Measurements from ENCODE around the gene BCHE. TPM values are rescaled to one million over a fixed set of nuclear protein-coding genes. Genes with fewer than 3 reads are reported as not detected.
"Not testable (repeated sequence)": the region's sequence is repeated elsewhere in the genome, so short reads cannot be mapped to it uniquely, and the experiment has no call there.

Gene BCHE
- total RNA-seq, 4 donors from 2014 or later: 9.7 to 252 (median 33.4) TPM

DNA sequence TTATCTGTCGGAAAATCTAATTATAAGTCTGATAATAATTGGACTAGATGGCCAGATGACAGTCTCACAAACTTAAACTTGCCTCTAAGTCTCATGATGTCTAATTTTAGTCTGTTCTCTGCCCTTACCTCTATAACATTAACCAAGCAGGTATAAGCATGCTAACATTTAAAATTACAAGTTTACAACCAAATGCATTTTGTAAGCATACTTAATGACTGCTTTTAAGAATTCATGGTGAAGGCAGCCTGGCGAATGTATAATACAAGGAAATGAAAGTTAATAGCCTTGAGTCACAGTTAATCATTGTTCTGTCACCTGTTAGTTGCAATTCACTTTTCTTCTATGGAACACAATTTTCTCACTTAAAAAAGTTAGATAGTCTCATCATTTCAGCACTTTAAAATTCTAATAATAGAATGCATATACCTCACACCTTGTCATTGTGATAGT, 16.5 kb downstream of the BCHE start:
- Histone ChIP-seq H3K4me1 (no peaks in the 10 kb centered on the region), H3K27me3 (no peaks in the 10 kb centered on the region), H3K36me3 (no peaks in the 10 kb centered on the region), H3K9me3 (no peaks in the 10 kb centered on the region), H3K4me3 (no peak overlapping the region), H3K27ac (no peak overlapping the region)
- no peak for TF ChIP-seq POLR2A (IDR thresholded peaks at IDR 0.05)
- TF ChIP-seq, protein P1, sequence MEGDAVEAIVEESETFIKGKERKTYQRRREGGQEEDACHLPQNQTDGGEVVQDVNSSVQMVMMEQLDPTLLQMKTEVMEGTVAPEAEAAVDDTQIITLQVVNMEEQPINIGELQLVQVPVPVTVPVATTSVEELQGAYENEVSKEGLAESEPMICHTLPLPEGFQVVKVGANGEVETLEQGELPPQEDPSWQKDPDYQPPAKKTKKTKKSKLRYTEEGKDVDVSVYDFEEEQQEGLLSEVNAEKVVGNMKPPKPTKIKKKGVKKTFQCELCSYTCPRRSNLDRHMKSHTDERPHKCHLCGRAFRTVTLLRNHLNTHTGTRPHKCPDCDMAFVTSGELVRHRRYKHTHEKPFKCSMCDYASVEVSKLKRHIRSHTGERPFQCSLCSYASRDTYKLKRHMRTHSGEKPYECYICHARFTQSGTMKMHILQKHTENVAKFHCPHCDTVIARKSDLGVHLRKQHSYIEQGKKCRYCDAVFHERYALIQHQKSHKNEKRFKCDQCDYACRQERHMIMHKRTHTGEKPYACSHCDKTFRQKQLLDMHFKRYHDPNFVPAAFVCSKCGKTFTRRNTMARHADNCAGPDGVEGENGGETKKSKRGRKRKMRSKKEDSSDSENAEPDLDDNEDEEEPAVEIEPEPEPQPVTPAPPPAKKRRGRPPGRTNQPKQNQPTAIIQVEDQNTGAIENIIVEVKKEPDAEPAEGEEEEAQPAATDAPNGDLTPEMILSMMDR (IDR thresholded peaks at IDR 0.05): no peak
- intact Hi-C loops (cut with DNase I; ENCODE audit: low total_unique reads): no loop called here
- DNase-seq: no peak

- no peak for DNase-seq
- Histone ChIP-seq H3K4me1 (no peaks in the 10 kb centered on the region), H3K27me3 (no peaks in the 10 kb centered on the region), H3K9me3 (no peaks in the 10 kb centered on the region), H3K36me3 (no peaks in the 10 kb centered on the region), H3K27ac (no peak overlapping the region), H3K4me3 (no peak overlapping the region)
- TF ChIP-seq POLR2A (IDR thresholded peaks at IDR 0.05): no peak
- TF ChIP-seq, protein P1 (IDR thresholded peaks at IDR 0.05): no peak
- intact Hi-C loops (cut with DNase I; ENCODE audit: low total_unique reads): no loop called here
These were observed 20.0 kb downstream of the BCHE start for GRCh38 chr3:165817160-165817709.

DNA sequence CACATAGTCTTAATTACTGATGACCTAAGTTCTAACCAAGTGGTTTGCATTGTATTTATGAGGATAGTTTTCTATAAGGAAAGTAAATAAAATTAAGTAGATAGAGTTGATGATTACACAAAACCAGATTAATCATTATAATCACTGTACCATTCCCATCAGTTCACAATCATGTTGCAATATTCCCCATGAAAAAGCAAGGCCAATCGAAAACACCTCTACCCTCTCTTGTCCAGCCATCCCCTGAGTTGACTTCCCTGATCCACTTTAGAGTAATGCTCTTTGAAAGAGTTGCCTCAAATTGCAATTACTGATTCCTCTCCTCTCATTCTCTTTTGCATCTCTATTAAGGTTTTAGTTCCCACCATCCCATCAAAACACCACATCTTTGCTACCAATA, 21.0 kb downstream of the BCHE start:
- no peak overlapping the region for H3K27ac ChIP-seq
- no peaks in the 10 kb centered on the region for H3K27me3 ChIP-seq
- H3K4me3 ChIP-seq: no peak overlapping the region
- no peak for DNase-seq
- H3K4me1 ChIP-seq: no peaks in the 10 kb centered on the region
- intact Hi-C loops (cut with DNase I; ENCODE audit: low total_unique reads): no loop called here
- no peak for TF ChIP-seq POLR2A (IDR thresholded peaks at IDR 0.05)
- TF ChIP-seq, protein P1 (IDR thresholded peaks at IDR 0.05): no peak
- H3K36me3 ChIP-seq: no peaks in the 10 kb centered on the region
- no peaks in the 10 kb centered on the region for H3K9me3 ChIP-seq

- Histone ChIP-seq H3K4me1 (no peaks in the 10 kb centered on the region), H3K4me3 (no peak overlapping the region), H3K36me3 (no peaks in the 10 kb centered on the region), H3K9me3 (no peaks in the 10 kb centered on the region), H3K27me3 (no peaks in the 10 kb centered on the region), H3K27ac (no peak overlapping the region)
- DNase-seq: no peak
- TF ChIP-seq, protein P1 (IDR thresholded peaks at IDR 0.05): no peak
- no peak for TF ChIP-seq POLR2A (IDR thresholded peaks at IDR 0.05)
- intact Hi-C loops (cut with DNase I; ENCODE audit: low total_unique reads): no loop called here
These were observed 21.5 kb downstream of the BCHE start for GRCh38 chr3:165815682-165816081.

GRCh38 chr3:165814380-165814779, 22.8 kb downstream of the BCHE start:
- H3K4me1 ChIP-seq: no peaks in the 10 kb centered on the region
- TF ChIP-seq, protein P1 (IDR thresholded peaks at IDR 0.05): no peak
- TF ChIP-seq POLR2A (IDR thresholded peaks at IDR 0.05): no peak
- no peaks in the 10 kb centered on the region for H3K27me3 ChIP-seq
- no peak for DNase-seq
- no peak overlapping the region for H3K4me3 ChIP-seq
- H3K9me3 ChIP-seq: no peaks in the 10 kb centered on the region
- intact Hi-C loops (cut with DNase I; ENCODE audit: low total_unique reads): no loop called here
- no peak overlapping the region for H3K27ac ChIP-seq
- H3K36me3 ChIP-seq: no peaks in the 10 kb centered on the region

GRCh38 chr3:165807937-165808336, 29.3 kb downstream of the BCHE start:
- H3K27me3 ChIP-seq; H3K4me1 ChIP-seq; H3K4me3 ChIP-seq; H3K27ac ChIP-seq; H3K36me3 ChIP-seq; DNase-seq; intact Hi-C loops (cut with DNase I; ENCODE audit: low total_unique reads); H3K9me3 ChIP-seq: not testable (repeated sequence)

All from uterus (tissue), 4 donors.